SKM-1 (cell line): Measurements from ENCODE around the gene ZNF385C.

Experiments used
- DNase-seq: peaks from one replicate; lab custom pipeline; 2025; ENCODE audit not compliant: unreplicated experiment; lab: John Stamatoyannopoulos, UW

The ZNF385C gene

DNA sequence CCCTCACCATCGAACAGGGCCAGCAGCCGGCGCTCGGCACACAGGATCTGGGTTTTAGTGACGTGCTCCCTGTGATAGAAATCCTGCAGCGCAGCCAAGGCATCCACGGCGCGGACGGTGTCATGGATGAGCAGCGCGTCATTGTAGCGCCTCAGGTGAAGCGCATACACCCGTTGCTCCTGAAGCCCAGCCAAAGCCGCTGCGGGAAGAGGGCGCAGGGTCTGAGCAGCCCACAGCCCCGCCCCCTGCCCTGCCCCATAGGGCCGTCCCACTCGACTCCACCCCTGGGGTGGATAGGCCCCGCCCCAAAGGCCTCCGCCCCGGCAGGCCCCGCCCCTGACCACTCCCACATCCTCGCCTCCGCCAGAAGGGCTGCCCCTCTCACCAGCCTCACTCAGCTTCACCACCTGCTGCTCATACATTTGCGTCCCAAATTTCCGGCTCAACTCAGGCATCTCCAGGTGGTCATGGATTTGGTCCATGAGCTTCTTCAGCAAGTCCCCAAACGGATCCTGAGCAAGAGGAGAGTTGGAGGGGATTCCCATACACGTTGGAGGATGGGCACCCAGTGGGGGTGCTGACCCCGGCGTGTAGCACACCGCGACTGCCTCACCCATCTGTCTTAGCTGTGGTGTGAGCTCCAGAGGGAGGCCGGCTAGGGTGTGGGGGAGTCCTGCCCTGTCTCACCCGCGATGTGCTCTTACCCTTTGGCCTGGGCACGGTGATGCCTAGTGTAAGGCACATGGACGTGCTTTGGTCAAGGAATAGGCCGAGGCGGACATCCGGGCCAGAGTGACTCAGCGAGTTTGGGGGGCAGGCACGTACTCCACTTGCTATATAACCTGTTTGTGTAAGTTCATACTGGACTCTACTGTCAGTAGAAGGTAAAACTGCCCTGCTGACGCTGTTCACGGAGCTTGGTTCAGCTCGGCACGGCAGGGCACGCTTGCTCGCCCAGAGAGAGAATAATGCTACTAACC is 9.6 kb upstream of the ZNF385C start:
- DNase-seq, result no peak

DNA sequence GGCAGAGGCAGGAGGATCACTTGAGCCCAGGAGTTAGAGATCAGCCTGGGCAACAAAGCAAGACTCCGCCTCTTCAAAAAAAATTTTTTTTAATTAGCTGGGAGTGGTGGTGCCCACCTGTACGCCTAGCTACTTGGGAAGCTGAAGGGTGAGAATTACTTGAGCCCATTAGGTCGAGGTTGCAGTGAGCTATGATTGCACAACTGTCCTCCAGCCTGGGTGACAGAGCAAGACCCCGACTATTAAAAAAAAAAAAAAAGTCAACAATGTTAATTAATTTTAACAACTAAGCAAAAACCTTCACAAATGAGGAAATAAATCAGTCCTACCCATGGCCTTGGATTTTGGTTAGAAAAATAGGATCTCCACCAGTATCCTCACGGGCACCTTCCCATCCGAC is 8.9 kb upstream of the ZNF385C start:
- no peak for DNase-seq

DNA sequence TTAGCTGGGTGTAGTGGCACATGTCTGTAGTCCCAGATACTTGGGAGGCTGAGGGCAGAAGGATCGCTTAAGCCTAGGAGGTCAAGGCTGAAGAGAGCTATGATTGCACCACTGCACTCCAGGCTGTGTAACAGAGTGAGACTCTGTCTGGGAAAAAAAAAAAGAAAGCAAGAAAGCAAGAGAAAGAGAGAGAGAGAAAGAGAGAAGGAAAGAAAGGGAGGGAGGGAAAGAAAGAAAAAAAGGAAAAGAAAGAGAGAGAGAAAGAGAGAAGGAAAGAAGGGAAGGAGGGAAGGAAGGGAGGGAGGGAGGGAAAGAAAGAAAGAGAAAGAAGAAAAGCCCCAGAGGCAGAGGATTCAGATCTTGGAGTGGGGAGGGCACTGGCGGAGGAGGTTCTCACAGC is 7.7 kb upstream of the ZNF385C start:
- no peak for DNase-seq

DNA sequence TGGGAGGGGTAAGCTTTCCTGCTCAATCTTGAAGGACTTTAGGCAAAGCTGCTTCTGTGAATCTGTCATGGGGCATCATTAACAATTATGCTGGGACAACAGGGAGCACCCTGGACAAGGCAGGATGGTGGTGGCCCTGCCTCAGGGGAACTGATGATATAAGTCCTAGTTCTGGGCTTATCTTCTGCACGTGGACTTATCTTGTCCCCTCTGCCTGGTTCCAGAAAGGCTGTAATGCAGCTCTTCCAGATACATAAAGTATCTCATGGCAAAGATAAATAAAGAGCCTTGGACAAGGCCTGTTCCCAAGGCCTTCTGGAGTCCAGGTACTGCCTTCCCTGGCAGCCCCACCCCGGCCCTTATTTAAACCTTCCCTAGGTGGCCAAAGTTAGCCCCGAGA is 6.0 kb upstream of the ZNF385C start:
- DNase-seq, result no peak

DNA sequence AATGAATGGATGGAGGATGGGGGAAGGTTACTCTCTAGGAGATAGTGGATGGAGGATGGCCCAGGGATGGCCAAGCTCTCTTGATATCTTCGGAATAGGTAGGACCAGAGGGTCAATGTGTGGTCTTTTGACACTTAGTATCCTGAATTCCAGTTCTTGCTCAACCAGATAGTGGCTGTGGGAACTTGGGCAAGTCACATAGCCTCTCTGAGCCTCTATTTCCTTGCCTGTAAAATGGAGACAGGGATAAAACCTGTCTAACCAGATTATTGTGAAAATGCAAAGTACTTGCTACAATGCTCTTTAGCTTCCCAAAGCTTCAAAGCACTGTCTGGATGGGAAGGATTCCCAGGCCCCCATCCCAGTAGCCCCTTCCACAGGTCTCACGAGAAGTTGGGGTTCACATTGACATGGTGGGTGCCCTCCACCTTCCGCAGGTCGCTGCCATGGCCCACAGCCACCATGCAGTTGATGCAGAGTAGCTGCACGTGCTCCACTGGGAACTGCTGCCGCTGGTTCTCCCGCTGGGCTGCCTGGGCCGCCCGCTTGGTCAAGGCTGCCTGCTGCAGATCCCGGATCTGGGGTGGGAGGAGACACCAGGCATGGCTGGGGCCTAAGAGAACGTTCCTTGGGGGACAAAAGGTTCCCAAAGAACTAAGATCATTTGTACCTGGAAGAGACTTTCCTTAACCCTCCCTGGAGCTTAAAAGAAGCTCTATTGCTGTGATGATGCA is 5.1 kb upstream of the ZNF385C start:
- no peak for DNase-seq

DNA sequence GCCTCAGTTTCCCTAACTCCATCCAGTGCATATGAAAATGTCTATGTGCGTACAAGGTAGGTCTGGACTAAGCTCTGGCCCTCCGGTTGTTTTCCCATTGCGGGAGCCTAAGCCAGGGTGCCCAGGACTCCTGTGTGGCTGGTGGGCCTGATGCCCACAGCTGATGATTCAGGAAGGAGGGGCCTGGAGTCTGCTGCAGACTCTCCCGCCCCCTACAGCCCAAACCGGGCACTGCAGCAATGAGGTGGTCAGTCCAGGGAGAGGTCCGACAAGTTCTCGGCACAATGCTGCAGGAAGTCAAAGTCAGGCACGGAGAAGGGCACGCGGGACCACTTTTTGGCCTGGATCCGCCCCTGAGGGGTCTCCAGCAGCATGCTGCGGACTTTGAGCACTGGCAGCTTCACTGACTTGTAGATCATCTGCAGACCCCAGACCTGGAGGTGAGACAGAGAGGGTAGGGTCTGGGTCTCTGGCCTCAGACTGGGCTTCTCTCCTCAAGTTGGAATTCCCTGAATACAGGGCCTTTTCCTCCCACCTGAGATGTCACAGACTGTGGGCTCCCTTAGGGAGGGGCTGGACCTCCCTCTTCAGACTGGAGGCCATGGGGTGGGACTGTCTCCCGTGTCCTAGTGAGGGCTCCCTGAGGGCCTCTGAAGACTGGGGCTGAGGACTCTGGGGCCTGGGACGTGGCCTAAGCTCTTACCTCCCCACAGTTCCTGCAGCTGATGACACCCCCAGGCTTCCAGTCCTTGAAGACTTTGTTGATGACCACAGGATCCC is 3.4 kb upstream of the ZNF385C start:
- peak; percentile 52 for DNase-seq

DNA sequence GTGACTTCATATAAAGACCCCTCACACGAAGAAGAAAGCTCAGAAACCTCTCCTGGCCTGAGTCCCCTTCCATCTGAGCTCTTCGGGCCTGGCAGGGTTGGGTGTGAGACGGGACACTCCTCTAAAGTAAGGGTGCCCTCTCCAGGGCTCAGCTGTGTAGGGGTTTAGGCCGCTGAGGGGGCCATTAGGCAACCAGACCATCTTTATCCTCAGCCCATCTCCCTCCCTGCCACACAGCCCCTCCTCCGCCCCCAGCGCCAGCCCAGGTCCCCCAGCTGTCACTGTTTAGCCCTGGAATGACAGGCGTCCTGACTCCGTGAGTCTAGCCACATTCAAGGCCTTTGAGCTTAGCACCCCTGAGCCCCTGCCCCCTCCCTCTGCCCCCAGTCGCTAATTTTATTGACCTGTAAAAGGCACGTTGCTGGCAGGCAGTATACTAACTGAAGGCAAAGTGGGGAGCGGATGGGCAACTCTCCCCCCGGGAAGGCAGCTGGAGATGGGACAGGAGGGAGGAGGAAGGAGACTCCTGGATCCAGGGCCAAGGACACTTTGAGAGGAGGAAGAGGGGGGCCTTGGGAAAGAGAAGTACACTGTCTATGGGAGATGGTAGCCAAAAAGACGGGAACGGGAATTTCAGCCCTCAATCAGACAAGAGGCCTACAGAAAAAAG is 592 bp upstream of the ZNF385C start:
- DNase-seq, result no peak

DNA sequence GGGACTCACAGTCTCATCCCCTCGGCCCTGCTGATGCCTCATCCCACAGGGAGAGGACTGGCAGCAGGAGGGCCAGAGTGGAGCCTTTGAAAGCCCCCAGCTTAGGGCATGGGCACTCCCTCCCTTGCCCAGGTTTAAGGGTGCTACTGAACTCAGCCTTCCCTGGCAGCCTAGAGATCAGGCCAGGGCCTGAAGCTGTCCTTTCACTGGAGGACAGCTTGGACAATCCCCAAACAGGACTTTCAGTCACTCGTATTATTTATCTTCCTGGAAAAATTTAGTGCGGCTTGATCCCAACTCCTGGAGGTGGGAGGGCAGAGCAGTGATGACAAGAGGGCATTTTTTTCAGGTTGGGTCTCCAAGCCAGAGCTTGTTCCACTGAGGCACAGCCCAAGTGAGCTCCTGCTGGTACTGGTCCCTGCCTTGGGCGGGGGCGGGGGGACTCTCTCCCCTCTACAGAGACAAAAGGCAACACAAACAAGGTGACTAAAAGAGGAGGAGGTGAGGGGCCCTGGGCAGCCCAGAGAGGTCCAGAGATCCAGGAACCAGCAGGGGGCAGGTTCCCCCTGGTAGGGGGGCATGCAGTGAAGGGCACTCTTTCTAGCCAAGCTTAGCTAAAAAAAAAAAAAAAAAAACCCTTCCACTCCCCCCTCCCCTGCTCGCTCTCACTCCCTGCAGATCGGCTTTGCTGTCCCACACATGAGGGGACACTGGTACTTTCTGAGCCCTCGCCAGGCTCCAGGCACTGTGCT is 1.7 kb downstream of the ZNF385C start:
- no peak for DNase-seq

DNA sequence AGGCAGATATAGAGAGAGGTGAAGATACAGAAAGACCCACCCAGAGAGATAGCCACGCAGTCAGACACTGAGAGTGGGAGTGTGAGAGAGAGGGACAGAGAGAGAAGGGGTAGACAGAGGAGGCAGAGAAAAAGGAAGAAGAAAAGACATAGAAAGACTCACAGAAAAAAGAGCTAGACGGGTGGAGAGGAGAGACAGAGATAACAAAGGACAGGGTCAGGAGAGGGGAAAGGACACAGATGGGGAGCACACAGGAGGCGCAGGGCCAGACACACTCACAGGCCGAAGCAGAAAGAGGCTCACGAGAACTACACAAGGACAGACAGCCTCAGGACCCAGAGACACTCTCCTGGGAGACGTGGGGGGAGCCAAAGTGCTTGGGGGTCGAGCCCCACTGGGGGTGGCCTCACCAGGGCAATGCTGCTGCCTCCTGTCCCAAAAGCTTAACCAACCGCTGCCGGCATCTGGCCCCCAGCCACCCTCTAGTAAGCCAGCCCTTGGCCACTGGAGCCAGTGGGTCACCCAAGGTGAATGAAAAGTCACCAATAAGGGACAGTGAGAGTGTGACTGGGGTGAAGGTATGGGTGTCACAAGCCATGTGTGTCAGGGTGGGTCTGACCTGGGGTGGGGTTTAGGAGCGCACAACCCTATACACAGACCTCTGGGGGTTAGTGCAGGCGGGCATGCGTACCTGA is 3.8 kb downstream of the ZNF385C start:
- DNase-seq, result no peak

DNA sequence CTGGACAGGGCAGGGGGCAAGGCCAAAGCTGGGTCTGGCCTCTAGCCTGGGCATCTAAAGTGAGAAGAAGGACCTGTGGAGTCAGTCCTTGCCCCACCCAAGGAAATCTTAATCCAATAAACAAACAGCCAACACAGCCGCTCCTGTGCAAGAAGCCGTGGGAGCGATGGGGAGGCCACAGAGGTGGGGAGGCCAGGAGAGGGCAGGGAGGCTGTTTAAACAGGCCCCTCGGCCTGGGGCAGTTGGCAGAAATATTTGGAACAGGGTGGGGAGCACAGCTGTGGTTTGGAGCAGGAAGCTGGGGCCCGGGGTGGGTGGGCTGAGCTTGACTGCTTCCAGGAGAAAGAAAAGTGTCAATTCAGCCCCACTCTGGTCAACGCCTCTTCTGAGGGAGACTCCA is 5.3 kb downstream of the ZNF385C start:
- DNase-seq, result no peak

DNA sequence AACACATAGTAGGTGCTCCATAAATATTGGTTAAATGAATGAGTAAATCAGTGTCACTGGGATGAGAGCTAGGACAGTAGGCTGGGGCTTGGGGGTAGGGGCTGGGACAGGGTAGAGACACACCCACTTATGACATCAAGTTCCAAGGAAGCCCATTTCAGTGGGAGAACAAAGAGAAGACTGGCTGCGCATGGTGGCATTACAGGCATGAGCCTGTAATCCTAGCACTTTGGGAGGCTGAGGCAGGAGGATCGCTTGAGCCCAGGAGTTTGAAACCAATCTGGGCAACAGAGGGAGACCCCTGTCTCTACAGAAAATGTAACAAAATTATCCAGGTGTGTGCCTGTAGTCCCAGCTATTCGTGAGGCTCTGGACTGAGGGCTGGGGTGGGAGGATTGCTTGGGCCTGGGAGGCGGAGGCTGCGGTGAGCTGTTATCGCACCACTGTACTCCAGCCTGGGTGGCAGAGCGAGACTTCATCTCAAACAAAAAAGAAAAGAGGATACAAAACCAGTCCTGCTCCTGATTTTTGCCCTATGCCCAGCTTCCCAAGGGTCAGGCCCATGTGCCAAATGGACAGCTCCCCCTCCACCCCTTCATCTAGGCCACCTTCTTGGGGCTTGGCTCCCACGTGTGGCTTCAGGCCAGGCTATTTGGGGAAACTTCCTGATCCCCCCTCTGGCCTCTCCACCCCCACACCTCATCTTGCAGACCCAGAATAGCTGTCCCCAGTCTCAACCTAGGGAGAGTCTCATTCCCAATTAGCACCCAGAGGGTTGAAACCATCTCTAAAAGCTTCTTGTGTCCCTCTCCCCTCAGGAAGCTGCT is 7.1 kb downstream of the ZNF385C start:
- no peak for DNase-seq

DNA sequence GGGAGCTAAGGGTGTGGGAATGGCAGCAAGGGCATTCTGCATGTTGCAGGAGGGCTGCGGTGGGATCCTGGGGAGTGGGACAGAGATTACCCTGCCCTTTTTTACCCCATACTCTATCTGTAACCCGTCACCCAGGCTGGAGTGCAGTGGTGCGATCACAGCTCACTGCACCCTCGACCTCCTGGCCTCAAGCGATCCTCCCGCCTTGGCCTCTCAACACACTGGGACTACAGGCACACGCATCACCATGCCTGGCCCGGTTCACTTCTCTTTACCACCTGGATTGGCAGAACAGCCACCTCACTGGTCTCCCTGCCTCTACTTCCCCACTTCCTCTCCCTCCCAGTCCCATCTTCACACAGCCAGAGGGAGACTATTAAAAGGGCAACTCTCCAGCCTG is 9.5 kb downstream of the ZNF385C start:
- DNase-seq, result no peak

DNA sequence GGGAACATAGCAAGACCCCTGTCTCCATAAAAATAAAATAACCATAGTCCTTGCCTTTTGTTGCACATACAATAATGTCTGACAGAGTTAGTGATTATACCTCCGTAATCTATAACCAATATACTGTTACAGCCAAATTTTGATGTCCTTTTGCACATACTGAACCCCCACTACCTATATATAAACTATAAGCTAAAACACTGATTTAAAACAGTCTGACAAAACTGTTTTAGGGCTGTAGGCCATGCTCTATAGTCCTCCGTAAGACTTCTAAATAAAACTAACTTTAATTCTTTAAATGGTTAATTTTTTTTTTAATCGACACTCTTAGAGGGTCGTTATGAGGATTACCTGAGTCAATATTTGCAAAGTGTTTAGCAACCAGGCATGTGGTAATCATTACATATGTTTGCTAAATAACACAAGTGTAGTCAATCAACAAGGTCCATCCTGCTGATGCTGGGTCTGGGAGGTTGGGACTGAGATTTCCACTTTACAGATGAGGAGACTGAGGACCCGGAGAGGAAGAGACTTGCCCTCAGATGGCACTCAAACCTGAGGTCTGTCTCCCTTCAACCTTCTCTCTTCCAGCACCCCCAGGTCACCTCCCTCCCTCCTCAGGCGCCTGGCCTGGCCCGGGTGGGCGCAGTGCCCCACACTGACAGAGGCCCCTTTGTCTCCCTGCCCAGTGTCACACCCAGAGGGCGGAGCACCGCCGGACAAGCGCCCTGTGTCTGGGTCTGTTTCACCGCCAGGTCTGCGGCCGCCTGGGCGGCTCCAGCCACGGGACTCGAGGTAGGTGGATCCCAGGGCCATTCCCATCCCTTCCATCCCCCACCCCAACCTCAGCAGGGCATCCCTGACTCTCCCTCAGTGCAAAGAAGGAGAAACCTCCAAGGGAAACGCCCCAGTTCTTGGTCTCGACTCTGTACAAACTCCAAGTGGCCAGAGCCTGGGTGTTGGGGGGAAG is 10.3 kb downstream of the ZNF385C start:
- DNase-seq, result no peak

DNA sequence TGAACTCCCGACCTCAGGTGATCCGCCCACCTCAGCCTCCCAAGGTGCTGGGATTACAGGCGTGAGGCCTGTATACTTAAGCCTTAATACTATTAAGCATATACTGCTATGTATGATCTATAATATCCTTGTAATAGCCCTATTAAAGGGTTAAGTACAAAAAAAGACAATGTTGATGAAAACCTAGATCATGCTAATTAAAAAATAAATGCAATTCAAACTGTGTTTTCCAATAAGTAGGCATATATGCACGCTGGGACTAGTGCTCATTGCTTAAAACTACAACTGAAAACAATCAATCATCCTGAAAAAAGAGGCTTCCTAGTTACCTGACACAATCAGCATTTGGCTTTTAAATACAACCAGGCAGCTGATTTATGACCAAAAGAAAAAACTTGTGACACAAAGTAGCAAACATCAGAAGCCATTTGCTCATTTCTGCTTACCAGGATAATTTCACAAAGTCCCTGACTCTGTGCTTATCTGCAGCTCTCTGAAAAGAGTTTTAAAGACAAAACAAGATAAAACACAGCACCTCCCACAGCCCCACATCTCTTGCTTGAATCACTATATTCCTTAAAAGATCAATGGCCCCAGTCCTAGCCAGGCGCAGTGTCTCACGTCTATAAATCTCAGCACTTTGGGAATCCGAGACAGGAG is 11.1 kb downstream of the ZNF385C start:
- DNase-seq, result no peak

DNA sequence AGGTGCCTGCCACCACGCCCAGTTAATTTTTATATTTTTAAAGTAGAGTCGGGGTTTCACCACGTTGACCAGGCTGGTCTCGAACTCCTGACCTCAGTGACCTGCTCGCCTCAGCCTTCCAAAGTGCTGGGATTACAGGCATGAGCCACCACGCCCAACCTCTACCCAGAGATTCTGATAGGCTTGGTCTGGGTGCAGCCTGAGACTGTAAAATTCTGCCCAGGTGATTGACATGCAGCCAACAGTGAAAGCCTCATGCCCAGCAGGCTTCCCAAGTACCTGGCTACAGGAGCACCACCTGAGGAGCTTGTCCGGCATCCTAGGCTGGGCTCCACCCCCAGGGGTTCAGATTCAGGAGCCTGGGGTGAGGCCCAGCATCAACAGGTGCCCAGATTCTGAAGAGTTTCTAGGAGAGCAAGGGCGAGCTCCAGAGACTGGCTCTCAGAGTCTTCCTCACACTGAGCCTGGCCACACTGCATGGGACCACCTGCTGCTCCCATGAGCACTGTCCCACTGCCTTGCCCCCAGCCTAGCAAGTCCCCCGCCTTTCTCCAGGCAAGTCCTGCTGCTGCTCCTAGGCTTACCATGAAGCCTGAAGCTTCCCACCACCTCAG is 16.6 kb downstream of the ZNF385C start:
- no peak for DNase-seq

DNA sequence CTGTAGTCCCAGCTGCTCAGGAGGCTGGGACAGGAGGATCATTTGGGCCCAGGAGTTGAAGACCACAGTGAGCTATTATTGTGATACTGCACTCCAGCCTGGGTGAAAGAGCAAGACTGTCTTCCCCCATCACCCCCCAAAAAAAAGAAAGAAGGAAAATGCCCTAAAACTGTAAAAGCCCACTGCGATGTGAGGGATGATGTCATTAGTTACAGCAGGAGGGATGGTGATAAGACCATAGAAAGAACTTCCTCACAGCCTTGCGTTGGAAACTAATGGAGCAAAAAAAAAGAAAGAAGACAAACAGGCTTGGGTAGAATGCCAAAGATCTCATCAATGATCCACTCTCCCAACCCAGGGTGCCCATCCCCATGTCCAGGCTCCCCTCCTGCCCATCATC is 18.7 kb downstream of the ZNF385C start:
- no peak for DNase-seq
